Measurements from ENCODE around the gene PAF1.

Gene PAF1

GRCh38 chr19:39390751-39391437 is at the start of gene PAF1, which contains the start of gene MED29:
Gene PAF1 (minus strand): TSS chr19:39391106. CDS start chr19:39390864, 242 bp downstream.
Gene MED29 (plus strand): TSS chr19:39391378. CDS start chr19:39391423, 45 bp downstream.
- peak; percentile 99 for DNase-seq

DNA sequence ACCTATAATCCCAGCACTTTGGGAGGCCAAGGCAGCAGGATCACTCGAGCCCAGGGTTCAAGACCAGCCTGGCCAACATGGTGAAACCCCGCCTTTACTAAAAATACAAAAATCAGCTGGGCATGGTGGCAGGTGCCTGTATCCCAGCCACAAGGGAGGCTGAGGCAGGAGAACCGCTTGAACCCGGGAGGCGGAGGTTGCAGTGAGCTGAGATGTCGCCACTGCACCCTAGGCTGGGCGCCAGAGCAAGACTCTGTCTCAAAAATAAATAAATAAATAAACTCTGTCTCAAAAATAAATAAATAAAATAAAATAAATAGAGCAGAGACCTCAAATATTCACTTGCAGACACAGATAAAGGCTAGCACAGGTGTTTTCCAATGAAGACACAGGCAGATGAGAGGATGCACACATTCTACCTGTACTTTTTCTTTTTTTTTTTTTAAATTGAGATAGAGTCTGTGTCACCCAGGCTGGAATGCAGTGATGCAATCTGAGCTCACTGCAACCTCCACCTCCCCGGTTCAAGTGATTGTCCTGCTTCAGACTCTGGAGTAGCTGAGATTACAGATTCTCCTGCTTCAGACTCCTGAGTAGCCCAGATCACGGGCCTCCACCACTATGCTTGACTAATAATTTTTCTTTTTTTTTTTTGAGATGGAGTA is 47.5 kb upstream of the PAF1 start:
- no peak for DNase-seq

DNA sequence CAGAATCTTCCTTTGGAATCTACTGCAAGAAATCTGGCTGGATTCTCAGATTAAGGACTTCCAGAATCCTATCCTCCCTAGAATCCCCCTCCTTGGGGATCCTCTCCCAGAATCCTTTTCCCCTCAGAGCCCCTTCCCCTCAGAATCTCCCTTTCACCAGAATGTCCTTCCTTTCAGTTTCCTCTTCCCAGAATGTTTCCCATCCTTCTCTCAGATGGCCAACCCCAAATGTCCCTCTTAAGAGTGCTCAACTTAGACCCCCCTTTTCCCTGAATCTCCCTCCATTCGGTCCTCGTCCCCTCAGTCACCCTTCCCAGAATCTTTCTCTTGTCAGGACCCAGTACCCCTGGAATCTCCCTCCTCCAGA is 45.4 kb upstream of the PAF1 start:
- DNase-seq, result no peak

DNA sequence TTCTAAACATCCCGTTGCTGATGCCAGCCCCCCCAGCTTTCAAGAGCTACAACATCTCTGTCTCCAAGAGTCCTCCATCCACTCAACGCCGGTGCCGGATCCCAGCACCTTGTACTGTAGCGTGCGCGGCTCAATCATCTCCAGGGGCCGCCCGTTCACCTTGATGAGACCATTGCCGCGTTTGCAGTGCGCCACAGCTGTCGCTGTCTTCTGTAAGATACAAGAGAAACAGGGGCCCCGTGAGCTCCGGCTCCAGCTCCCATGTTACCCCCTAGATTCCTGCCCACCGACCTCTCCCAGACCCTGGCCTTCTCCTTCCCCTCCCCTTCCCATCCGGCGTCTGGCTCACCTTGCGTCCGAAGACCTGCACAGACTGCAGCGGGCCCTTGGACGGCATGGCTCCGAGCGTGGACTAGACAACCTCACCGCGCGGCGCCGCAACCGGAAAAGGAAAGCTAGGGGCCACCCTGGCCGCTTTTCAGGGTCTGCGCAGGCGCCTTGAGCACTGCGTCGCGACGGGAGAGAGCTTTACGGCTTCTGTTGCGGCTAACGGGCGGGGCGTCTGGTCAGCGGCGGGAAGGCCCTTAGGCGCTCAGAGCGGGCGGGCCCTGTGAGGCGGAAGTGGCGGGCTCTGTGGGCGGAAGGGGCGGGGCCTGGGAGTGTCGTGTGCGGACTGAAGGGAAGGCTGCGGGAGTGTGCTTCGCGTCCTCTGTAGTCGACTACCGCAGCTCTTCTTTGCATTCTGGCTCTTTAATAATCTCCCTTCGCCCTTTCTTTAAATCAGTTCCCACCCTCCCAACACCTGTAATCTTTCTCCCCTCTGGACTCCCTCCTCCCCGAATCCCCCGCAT is 44.8 kb upstream of the PAF1 start, which contains the start of gene RPS16:
Gene RPS16 (minus strand): TSS at position 451 of the 851 bp plus-strand sequence. CDS start 54 bp downstream, at position 397.
- peak; percentile 98 for DNase-seq

- no peak for DNase-seq
These were observed 43.5 kb upstream of the PAF1 start for GRCh38 chr19:39434123-39435076.

GRCh38 chr19:39433480-39434079 is 42.7 kb upstream of the PAF1 start:
- DNase-seq, result no peak

DNA sequence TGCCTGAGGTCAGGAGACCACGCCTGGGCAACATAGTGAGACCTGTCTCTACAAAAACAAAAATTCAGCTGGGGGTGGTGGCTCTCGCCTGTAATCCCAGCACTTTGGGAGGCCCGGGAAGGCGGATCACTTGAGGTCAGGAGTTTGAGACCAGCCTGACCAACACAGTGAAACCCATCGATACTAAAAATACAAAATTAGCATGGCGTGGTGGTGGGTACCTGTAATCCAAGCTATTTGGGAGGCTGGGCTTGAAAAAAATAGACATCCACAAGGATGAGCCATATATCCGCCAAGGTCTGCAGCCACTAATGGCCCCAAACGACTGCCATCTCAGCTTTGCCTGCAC is 41.7 kb upstream of the PAF1 start:
- no peak for DNase-seq

DNA sequence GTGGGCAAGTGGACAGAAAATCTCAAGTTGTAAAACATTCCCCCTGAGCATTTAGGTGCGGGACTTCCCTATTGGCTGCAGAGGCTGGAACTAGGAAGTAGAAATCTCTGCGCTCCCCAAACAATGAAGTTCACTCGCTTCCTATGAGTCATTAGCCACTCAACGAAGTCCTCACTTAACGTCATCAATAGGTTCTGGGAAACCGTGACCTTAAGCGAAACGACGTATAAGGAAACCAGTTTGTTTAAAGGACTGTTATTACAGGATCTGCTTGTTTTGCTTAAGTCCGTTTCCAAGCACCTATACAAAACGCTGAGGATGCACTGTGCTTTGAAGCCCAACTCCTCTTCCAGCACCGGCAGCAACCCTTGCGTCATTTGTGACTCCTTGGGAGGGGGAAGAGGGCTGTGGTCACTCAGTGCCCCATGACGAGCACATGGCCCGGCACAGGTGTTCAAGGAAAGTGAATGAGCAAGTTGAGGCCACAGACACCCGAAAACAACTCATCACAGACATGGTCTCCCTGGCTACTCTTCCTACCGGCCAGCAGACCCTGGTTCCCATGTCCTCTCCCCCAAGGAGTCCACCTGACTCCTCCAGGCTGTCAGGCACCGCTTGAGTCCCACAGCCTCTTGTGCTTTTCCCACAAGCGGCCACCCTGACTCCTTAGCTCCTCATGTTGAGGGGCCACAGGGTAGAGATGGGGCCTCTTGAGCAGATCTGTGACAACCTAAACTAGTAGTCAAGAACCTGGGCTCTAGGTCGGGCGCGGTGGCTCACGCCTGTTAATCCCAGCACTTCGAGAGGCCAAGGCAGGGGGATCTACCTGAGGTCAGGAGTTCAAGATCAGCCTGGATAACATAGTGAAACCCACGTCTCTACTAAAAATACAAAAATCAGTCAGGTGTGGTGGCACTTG is 40.0 kb upstream of the PAF1 start:
- no peak for DNase-seq

DNA sequence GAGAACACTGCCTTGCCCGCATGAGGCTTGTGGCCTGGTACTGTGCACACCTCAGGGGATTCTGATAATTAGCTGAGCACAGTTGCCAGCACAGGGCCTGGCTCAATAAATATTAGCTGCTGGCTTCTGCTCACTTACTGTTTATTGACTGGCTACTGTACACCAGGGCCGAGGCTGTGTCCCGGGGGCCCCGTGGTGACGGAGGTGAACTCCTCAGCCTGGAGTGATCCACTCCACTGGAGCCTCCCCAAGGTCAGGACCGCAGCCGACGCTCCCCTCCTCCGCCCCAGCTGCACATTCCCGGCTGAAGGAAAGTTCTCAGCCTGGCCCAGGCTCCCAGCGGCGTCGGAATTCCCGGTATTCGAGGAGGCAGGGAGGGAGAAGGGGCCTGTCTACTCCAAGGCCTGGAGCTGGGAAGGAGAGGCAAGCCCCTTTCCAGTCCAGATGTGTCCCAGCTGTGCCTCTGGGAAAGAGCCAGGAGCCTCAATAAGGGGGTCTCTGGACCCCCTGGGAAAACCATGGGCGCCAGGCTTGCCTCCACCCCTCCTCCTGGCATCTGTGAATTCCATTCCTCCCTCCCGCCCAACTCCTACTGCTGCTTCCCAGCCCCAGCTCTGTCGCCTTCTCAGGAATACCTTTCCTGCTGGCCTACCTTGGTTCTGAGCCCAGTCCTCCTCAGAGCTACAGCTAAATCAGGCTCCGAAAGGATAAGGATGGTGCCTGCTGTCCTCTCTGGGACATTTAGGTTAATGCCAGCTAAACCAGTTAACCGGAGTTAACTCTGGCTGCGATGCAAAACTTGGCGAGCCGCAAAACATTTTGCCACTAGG is 37.6 kb upstream of the PAF1 start:
- DNase-seq, result no peak

- DNase-seq, result no peak
These were observed 36.8 kb upstream of the PAF1 start for GRCh38 chr19:39427707-39428106.

GRCh38 chr19:39426170-39426569 is 35.3 kb upstream of the PAF1 start:
- DNase-seq, result no peak

DNA sequence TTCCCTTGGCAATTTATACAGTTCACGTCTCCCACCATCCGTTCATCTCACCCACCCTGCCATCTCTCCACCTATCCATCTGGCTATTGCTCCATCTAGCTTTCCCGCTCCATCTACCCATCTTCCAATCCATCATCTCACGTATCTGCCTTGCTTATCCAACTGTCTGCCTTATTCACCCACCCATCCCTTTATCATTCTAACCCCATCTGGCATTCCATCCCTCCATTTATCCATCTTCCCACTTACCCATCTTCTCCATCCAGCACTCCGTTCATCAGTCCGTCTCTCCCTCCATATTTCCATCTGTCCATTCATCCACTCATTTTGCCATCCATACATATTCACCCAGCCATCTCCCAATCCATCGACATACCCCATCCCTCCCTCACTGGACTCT is 34.8 kb upstream of the PAF1 start:
- no peak for DNase-seq

- DNase-seq, result no peak
These were observed 34.0 kb upstream of the PAF1 start for GRCh38 chr19:39424934-39425333.

GRCh38 chr19:39423258-39424086 is 32.6 kb upstream of the PAF1 start:
- DNase-seq, result no peak

DNA sequence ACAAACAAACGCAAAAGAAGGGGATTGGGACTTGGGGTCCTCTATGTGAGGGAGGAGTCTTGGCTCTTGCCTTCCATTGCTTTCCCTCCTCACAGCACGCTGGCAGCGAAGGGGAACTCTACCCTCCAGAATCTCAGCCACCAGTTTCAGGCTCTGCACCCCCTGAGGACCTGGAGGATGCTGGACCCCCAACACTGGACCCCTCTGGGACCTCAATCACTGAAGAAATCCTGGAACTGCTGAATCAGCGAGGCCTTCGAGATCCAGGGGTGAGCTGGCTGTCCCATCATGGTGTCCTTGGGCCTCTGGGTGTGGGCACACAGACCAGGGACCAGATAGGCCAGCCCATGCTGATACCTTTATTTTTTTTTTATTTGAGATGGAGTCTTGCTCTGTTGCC is 31.1 kb upstream of the PAF1 start:
- no peak for DNase-seq

- no peak for DNase-seq
These were observed 29.9 kb upstream of the PAF1 start for GRCh38 chr19:39420769-39421168.

DNA sequence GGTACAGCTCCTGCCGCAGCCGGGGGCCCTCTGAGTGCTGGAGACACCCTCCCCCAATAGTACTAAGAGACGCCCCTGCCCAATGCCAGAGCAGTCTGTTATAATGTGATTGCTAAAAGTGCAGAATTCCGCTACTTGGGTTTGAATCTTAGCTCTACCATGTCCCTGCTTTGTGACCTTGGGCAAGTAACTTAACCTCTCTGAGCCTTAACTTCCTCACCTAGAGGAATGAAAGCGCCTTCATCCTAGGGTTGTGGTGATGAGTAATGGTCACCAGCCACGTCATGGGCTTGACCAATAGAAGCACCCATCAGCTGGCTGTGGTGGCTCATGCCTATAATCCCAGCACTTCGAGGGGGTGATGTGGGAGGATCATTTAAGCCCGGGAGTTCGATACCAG is 28.1 kb upstream of the PAF1 start:
- DNase-seq, result no peak

DNA sequence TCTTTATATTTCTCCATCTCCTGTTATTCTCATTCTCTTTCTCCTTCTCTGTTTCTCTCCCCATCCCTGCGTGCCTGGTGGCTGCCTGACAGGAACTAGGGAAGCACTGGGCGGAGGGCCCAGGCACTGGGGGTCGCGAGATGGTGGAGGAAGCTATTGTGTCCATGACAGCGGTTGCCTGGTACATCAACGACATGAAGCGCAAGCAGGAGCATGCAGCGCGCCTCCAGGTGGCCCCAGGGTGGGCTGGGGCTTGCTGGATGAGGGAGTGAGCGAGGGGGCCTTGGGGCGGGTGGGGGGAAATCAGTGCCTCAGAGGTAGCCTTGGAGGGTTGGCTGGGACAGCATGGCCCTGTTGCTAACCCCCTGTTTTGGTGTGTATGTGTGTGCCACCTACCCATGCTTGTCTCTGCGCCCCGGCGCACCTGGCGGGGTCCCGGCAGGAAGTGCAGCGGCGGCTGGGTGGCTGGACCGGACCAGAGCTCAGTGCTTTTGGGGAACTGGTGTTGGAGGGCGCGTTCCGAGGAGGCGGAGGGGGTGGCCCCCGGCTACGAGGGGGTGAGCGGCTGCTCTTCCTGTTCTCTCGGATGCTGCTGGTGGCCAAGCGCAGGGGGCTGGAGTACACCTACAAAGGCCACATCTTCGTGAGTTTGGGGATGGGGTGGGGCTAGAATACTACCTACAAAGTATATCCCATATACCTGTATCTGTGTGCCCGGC is 26.7 kb upstream of the PAF1 start:
- DNase-seq, result no peak
